Activated CD8-positive, alpha-beta memory T cell treated with anti-CD3 and anti-CD28 coated beads for 48 hours (primary cell): ENCODE measurements around the gene DCLK1.

Source experiments
- DNase-seq, 3 experiments: peaks; one replicate each; pipeline ENCODE4 v3.0.0-alpha.2; 2020; ENCODE audit warnings: low read depth in 2 of 3, low spot score in 2 of 3

DCLK1 gene

DNA sequence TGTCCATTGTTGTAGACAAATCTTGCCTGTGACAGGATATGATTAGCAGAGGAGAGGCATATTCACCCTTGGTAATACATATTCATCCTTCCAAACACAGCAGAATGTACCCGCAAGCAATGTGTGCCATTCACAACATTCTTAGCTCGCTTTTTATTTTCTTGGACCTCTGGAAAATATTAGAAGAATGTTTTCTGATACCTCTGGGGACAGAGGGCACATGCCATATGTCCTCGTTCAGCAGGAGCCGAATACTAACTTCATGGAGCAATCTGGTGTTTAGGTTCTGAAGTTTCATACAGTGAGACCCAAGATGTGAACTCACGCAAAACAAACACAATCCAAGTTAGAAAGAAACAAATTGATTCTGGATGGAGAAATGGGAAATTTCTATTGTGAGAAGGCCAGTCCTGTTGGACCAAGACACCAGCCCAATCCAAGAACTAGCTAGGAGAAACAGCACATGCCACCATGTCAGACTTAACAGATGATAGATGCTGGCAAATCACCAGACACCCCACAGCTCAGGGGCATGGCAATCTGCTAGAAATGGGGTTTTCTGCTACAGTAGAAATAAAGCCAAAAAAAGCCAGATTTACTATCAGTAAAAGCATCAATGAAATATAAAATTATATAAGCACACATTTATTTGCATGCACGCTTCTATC is 297.4 kb downstream of the DCLK1 start:
- DNase-seq, result no peak

DNA sequence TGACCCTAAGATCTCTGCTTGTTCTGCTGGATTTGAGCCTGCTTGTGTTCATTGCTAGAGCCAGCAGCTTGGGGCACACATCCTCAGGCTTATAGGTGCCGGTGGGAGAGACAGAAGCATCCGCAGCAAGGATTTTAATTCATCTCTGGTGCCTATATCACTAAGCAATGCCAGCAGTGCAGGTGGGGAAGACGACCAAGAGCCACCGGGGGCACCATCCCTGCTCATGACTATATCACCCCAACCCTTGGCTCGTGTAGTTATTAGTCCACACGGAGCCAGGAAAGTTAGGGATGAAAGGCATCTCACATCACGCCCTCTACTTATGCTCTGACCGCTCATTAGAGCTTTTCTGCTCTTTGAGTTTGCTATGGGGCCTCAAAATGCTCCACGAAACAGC is 298.2 kb downstream of the DCLK1 start:
- no peak for DNase-seq

DNA sequence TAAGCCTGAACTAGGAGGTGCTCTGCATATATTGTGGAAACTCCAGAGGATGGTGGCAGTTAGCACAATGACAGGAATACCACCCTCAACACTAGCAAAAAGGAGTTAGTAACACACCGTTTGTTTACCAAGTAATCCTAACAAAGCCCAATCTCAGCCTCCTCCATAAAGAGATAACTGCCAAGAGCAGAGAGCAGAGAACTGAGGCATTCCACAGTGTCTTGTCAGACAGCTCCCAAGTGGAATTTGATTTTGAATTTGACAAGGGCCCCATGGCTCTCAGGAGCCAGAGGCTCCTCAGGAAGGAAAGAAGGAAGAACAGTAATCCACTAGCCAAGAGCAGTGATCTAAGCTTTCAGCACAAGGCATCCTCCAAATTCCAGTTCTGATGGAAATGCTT is 298.6 kb downstream of the DCLK1 start:
- no peak for DNase-seq

DNA sequence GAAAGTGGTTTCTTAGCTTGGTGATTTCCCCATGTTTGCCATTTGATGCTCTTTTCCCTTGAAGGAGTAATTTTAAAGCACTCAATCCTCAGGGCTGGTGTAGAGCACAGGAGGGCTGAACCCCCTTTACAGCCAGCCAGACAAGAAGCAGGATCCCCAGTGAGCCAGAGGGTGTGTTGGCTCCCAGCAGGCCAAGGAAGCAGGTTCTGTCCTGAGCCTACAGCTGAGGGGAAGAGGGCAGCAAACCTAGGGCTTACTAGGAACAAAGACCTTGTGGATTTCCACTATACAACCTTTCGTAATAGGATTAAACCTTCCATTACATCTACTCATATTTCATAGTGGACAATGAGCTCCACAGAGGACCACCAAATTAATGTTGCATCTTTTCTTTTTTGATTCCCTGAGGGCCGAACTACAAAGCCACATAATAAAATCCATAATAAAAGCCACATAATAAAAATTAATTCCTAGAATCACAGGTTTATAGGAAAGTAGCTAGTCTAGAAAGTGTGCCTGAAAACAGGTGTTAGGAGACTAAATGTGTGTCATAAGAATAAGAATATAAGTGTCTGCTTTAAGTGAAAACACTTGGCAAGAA is 300.2 kb downstream of the DCLK1 start:
- no peak for DNase-seq

DNA sequence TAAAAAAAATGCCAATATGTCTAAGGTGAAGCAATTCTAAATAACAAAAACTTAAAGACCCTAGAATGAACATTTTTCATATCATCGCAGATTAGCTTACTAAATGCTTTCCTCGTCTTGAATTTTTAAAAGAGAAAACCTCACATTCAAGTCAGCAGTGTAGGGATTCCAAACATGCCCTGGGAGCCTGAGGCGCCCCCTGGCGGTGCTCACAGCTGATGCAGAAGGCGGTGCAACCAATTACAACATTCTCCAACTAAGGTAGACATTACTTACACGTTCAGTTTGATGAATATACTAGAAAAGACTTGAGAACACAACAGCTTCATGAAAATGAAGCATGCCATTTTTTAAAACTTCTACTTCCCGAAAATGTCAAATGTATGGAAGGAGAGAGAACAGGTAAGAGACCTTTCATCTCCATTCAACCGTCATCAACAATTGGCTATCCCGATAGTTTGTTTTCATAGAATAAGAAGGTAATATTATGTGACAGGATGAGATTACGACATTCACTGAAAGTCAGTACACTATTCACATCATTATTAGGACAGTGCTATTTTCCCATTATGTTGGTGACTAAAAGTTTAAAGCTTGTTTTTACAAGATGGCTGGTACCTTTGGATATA is 304.4 kb downstream of the DCLK1 start:
- DNase-seq, result no peak

DNA sequence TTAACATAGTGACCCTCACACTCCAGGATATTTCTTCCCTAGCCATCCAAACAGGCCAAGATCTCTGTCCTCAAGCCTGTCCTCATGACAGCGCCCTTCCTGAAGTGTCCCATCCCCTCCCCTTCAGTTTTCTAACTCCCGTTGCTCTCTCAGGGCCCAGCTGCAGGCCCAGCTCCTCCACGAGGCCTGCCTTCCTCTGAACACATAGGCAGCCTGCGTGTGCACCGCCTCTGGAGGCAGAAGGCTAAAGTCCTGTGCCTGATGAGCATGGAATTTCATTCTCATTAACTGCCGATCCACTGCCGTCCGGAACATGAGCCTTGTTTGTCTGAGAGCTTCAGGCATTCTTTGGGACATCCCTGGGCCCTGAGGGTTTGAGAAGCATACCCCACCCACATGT is 306.4 kb downstream of the DCLK1 start:
- DNase-seq, result no peak

DNA sequence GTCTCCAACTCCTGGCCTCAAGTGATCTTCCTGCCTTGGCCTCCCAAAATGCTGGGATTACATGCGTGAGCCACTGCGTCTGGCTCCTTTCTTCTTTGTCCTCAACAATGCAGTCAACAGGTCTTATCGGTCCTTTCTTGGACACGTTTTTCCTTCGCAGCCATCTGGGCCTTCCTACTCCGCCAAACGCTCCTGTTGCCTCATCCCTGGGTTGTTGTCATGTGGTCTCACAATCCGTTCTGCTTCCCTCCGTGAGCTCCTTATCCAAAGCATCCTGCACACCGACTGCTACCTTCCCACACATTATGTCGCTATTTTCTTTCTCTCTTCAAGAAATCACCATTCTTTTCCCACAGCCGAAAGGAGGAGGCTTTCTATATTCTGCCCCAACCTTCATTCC is 306.8 kb downstream of the DCLK1 start:
- DNase-seq, result no peak

DNA sequence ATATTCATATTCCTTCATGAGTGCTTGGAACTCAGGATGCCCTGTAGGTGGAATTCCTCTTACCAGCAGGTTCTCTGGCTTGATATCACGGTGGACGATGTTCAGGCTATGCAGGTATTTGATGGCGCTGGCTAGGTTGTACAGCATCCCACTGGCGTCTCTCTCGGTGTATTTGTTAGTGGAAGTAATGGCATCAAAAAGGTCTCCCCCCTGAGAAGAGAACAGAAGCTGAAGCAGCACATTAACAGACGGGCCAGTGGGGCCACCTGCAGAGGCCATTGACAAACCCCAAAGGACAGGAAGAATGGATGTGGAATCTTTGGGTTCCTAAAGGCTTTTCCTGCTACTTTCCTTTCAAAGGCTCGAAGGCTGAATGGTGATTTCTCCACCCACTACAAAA is 308.5 kb downstream of the DCLK1 start:
- no peak for DNase-seq

DNA sequence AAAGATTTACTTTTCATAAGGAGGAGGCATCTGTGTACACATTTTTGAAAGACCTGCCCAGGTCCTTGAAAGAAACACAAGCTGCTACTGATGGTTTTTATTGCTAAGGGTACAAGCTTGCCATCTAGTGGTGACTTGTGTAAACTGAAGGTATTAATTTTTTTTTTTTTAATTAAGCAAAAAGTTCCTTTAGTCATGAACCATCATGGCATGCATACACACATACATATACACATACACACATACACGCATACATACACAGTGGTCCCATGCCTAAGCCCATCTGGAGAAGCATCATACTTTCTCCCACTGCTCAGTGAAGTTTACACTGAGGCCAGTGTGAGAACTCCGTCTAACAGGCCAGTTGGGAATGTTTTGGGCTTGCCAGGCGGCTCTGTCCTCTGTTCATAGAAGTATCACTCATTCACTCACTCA is 312.5 kb downstream of the DCLK1 start:
- DNase-seq, result no peak

DNA sequence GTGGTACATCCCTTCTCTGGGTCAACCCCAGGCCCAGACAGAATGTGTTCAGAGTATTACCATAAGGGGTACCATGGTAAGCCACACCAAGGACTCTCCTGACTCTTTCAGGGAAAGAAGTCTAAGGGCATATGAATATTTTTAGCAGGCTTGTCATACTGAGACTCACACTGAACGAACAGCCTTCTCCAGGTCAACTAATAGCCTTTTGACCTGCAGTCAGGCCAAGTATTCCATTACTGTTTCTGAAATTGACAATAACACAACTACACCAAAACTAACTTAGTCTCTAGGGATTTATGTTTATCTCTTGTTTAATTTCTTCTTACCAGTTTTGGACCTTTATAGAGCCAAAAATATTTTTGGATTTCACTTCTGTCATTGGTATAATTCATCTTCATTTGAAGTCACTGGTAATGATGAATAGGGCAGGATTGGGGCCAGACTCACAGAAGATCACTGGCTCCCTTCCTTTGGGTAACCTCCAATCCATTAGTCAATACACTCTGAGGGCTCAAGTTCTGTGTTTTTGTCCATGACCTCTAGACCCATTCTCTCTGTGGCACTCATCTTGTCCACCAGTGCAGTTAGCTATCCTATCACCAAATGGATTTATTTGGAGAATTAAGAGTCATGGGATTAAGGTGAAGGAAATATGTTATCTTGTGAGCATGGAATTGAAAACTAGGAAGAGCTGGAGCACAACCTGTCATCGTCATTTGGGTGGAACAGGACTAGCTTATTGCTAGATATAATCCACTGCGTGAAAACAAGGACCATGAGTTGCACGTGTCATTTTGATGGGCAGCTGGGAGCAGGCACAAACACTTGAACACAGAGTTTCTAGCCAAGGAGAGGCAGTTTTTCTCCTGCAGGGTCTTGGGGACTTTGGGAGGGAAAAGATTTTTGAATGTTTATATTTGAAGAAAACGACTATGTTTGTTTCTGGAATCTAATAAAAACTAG is 313.3 kb downstream of the DCLK1 start:
- no peak for DNase-seq

DNA sequence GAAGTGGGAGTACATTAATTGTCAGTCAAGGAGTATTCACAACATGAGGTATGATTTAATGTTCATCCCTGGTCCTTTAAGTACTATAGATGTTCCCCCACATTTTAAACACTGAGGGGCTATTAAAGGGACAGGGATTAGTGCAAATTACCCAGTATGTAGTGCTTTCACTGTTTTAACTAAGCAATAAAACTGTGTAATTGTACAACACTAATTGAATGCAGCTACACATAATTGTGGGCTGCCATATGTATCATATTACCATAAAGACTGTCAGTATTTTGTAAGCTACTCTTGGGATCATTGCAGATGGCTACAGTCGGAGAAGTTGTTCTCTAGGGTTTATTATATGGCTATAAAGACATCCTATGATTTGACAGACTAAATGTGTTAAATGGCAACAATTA is 316.6 kb downstream of the DCLK1 start:
- DNase-seq, result no peak

DNA sequence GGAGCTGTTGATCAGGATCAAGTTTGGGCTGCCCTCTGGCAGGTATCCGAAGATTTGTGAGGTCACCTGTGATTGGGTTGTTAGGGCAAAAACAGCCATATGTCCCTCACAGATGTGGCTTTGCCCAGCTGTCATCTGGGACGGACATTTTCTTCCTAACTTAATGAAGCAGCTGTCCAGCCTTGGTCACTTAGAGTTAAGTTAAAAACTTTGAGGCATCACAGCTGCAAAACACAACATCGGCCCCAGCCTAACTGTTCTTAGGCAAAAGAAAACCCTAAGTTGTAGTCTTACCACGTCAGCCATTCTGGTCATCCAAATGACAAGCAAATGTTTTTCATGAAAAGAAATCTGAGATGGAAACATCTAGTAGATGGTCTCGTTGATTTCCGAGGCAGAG is 318.4 kb downstream of the DCLK1 start:
- no peak for DNase-seq

DNA sequence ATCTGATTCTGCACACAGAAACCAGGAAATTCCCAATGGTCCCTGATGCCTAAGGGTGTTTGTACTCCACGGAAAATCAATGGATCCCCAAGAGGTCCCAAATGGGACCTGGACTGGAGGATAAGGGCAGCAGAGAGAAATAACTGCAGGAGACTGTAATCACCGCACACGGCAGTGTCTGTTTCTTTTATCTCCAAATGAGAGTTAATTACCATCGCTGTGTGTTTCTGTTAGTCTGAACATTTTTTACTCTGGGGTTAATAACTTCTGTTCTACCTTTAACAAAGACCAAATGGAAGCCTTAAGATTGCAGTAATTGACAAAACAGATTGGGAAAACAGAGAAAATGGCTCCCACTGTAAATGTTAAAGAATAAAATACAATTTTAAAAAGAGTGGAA is 320.9 kb downstream of the DCLK1 start:
- no peak for DNase-seq

DNA sequence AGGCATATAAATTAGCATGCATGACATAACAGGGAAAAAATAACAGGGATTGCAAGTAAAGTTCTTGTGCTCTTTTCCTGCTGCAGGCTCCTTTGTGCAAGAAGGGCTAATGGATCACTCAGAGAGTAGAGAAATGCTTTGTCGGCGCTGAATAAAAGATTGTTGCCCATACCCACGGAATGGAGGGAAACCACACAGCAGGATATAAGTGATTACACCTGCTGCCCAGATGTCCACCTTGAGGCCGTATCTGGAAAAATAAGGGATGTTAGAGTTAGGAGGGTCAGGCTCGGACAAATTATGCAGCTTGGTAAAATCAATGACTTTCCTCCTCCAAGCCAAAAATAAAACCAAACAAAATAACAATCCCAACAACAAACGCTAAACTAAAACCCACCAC is 322.3 kb downstream of the DCLK1 start:
- no peak for DNase-seq

DNA sequence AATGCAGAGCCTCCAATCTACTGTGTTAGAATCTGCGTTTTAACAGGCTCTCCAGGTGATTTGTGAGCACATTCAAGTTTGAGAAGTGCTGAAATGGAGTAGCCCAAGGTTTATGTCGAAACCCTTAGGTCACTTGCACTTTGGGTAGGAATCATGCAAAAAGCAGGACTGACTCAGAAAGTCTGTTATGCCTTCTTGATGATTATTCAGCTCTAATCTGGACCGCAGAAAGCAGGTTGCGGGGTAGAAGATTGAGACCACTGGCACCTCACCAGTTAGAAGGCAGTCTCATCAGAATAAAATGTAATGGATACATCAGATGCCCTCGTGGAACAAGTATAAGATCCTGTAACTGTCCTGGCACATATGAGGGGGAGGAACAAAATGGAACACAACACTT is 326.3 kb downstream of the DCLK1 start:
- no peak for DNase-seq

DNA sequence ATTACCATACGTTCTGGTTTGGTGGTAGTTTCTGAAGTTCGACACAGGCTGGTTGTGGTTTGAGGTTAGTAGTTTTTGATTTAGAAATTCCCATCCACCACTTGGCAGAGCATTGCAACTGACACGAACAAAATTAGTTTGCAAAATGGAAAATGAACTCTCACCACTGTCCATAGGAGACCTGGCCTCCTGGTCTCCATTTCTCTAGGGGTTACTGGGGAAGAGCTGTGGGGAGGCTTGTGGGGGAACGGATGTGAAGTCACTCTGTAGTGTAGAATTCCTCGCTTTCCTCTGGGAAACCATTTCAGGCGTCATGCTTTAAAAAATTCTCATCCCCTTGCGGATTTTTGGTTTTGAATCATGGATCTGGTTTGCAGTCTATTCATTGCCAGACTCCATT is 333.2 kb downstream of the DCLK1 start:
- DNase-seq, result no peak

DNA sequence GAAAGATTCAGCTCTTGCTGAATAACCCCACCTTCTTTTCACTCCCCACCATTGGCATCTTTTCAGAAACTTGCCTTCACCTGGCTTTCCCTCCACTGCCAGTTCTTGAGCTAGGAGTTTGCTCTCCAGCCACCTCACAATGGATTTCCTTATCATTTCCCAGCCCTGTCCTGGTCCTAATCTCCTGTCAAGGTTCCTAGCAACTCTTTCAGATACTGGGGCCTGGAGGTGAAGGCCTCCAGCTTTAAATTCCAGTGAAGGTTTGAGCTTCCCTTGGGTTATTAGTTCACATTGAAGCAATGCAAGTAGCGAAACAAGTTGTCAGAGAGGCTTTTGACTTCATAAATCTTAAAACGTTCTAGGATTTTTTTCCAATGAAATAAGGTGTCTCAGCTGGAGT is 333.9 kb downstream of the DCLK1 start:
- no peak for DNase-seq

DNA sequence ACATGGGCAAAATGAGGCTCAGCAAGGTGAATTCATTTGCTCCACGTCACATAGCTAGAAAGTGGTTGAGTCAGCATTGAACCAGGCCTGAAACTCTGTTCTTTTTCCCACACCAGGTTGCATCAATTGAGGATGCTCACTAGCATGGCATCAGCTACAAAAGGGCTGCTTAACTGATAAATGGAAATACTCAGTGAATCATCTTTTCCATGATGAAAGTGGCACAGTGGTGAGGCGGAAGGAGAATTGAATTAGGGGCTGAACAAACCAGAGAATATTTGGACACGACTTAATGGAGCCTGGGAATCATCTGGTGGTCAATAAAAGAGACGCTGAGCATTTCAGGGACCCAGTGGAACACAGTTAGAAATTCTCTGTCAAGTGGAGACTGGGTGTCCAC is 334.6 kb downstream of the DCLK1 start:
- DNase-seq, result no peak

DNA sequence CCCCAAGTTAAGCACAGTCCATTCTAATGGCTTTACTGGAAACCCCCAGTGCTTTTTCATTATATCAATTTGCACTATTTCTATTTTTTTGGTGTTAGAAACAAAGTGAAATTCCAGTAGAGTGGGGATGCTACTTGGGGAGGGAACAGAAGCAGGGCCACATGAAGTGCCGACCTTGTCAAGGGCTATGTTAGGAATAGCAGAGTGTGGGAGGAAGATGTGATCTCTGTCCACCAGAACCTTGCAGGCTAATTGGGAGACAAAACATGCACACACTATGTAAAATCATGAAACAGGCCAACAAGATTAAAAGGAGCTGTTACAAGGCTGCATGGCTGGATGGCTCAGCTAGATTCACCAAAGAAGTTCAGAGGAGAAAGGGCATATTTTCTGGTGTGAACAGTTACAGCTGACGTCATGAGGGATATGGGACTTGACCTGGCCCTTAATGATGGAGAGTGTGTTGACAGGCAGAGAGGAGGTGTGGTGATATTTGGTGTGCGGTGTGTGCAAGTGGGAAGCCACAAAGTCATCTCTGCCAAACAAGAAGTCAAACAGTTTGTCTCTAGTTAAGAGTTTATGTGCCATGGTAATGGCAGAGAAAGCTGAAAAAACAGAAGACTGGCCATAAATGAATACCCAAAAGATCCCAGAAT is 336.3 kb downstream of the DCLK1 start:
- no peak for DNase-seq

DNA sequence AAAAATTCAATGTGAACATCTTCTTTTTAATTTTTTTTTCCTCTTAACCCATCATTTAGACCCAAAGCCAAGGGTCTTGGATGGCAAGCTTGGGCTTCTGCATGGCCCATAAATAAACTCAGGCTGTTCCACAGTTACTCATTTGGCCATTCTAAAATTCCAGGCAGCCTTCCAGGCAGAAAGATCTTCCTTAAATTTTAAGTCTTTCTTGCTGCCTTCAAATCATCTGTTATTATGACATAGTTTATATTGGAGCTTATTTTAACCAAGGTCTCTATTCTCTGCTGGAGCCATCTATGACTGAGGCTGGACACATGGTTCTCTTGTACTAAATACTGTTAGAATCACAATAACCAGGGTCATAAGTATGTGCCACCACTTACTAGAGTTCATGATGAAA is 337.4 kb downstream of the DCLK1 start:
- DNase-seq, result no peak

DNA sequence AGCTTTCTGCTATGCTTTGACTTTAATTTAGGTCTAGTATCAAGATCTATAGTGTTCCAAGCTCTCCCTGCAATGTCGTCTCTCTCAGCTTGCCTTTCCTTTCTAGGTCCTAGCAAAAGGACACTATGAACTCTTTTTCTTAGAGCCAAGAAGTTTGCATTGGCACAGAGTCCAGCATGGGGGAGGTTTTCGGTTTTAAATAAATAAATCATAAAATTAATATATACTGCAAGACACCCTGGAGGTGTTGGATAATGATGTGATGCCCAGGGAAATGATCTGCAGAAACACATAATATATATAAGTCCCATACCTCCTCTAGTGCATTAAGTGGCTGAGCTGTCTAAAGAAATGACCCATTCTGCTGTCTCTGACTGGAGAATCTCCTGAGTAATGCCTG is 338.3 kb downstream of the DCLK1 start:
- DNase-seq, result no peak
